Ishikawa (cell line): ENCODE measurements around the gene STX10.

Experiments
- CEBPB ChIP-seq: IDR thresholded peaks from 2 replicates; pipeline ENCODE4 v1.6.1; 2012
- CREB1 ChIP-seq: IDR thresholded peaks from 2 replicates; pipeline ENCODE4 v1.6.1; 2012; ENCODE audit warnings: low read depth
- EGR1 ChIP-seq: IDR thresholded peaks from 2 replicates; pipeline ENCODE4 v1.6.1; 2012
- EP300 ChIP-seq: IDR thresholded peaks from 2 replicates; pipeline ENCODE4 v1.6.1; 2012; ENCODE audit warnings: borderline replicate concordance
- FOXM1 ChIP-seq: IDR thresholded peaks from 2 replicates; pipeline ENCODE4 v1.6.1; 2012; ENCODE audit warnings: low read depth, borderline replicate concordance
- NFIC ChIP-seq: IDR thresholded peaks from 2 replicates; pipeline ENCODE4 v1.6.1; 2012
- RAD21 ChIP-seq: IDR thresholded peaks from 2 replicates; pipeline ENCODE4 v1.6.1; 2012; ENCODE audit warnings: low read depth
- TAF1 ChIP-seq: IDR thresholded peaks from 2 replicates; pipeline ENCODE4 v1.6.1; 2012; ENCODE audit warnings: low read depth, mild to moderate bottlenecking
- TCF12 ChIP-seq: IDR thresholded peaks from 2 replicates; pipeline ENCODE4 v1.6.1; 2012; ENCODE audit warnings: low read depth
- TEAD4 ChIP-seq: IDR thresholded peaks from 2 replicates; pipeline ENCODE4 v1.6.1; 2012
- YY1 ChIP-seq: IDR thresholded peaks from 2 replicates; pipeline ENCODE4 v1.6.1; 2012; ENCODE audit warnings: low read depth
- ZBTB7A ChIP-seq: IDR thresholded peaks from 2 replicates; pipeline ENCODE4 v1.6.1; 2012; ENCODE audit warnings: low read depth
- TF ChIP-seq, protein P1 (sequence below): IDR thresholded peaks from 2 replicates; pipeline ENCODE4 v1.6.1; 2012
- TF ChIP-seq, protein P2 (sequence below): IDR thresholded peaks from 2 replicates; pipeline ENCODE4 v1.6.1; 2012; ENCODE audit warnings: low read depth, mild to moderate bottlenecking
- TF ChIP-seq, protein P3 (sequence below): IDR thresholded peaks from 2 replicates; pipeline ENCODE4 v1.6.1; 2012

Gene STX10

DNA sequence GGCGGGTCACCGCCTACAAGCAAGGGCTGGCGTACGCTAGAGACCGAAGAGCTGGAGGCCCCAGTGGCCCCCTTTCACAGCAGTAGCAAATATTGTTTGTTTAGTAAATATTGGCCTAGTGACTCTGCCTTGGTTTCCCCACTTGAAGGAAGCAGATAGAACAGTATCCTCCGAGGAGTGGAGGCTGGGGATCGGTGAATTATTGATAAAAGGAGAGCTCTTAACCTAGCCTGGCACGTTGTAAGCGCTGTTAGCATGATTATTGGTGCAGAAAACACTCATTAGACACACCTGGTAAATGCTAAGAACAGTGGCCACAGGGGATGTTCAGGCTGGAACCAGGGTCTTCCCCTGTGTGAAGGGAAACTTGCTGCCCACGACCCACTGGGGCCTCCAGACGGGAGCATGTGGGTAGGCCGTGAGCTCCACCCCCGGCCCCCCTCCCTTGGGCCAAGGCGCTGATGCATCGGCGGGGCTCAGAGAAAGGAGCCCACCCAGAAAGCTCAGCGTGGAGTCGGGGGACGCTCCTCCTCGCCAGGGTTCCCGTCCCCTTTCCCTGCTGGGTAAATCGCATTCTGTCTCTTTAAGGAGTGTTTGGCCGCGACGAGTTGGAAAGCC is 2.3 kb upstream of the STX10 start:
- TF ChIP-seq, protein P1, sequence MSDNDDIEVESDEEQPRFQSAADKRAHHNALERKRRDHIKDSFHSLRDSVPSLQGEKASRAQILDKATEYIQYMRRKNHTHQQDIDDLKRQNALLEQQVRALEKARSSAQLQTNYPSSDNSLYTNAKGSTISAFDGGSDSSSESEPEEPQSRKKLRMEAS = peak; percentile 83
- no peak for TF ChIP-seq TAF1

DNA sequence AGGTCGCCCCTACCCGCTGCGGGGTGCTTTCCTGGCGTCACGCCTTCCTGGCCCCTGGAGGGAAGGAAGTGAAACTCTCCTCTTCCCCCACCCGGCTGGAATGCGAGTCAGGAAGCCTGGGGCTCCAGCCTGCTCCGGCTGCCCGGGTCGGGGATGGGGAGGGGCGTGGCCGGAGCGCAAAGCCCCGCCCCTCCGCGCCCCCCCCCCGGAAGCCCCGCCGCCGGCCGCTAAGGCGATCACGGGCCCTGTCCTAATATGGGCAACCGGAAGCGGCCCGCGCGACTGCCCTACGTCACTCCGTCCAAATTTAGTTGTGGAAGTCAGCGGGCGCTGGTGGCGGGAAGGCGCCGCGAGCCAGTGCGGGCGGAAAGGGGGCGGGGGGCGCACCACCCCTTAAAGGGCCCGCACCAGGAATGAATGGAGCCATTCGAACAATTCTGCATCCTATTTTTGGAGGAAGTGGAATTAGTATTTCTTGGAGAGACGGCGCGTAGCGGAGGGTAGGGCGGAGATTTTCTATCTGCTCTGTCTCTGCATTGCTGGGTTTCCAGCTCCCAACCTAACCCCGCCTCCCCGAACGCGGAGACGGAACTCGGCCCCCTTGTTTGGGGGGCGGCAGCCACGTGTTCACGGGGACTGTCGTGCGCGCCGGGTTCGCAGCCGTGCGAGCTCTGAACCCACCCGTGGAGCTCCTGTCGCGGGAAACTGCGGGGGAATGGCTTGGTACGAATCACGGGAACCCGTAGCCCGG is 1.6 kb upstream of the STX10 start:
- TF ChIP-seq, protein P1 = peak; percentile 91
- TF ChIP-seq ZBTB7A (no peak), RAD21 (peak; percentile 10; the same call in 1 of the 2 replicates), TCF12 (peak; percentile 68; the same call in 1 of the 2 replicates), EGR1 (no peak; the same call in 1 of the 2 replicates), FOXM1 (0 out of 2 replicates have a peak, but pooled peaks have one; percentile 33), TEAD4 (peak; percentile 95), NFIC (peak; percentile 61), CREB1 (peak; percentile 44; the same call in 1 of the 2 replicates), CEBPB (no peak), TAF1 (peak; percentile 66; the same call in 1 of the 2 replicates), EP300 (peak; percentile 68; the same call in 1 of the 2 replicates), YY1 (no peak)
- TF ChIP-seq, protein P2, sequence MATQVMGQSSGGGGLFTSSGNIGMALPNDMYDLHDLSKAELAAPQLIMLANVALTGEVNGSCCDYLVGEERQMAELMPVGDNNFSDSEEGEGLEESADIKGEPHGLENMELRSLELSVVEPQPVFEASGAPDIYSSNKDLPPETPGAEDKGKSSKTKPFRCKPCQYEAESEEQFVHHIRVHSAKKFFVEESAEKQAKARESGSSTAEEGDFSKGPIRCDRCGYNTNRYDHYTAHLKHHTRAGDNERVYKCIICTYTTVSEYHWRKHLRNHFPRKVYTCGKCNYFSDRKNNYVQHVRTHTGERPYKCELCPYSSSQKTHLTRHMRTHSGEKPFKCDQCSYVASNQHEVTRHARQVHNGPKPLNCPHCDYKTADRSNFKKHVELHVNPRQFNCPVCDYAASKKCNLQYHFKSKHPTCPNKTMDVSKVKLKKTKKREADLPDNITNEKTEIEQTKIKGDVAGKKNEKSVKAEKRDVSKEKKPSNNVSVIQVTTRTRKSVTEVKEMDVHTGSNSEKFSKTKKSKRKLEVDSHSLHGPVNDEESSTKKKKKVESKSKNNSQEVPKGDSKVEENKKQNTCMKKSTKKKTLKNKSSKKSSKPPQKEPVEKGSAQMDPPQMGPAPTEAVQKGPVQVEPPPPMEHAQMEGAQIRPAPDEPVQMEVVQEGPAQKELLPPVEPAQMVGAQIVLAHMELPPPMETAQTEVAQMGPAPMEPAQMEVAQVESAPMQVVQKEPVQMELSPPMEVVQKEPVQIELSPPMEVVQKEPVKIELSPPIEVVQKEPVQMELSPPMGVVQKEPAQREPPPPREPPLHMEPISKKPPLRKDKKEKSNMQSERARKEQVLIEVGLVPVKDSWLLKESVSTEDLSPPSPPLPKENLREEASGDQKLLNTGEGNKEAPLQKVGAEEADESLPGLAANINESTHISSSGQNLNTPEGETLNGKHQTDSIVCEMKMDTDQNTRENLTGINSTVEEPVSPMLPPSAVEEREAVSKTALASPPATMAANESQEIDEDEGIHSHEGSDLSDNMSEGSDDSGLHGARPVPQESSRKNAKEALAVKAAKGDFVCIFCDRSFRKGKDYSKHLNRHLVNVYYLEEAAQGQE = no peak
- TF ChIP-seq, protein P3, sequence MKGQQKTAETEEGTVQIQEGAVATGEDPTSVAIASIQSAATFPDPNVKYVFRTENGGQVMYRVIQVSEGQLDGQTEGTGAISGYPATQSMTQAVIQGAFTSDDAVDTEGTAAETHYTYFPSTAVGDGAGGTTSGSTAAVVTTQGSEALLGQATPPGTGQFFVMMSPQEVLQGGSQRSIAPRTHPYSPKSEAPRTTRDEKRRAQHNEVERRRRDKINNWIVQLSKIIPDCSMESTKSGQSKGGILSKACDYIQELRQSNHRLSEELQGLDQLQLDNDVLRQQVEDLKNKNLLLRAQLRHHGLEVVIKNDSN = peak; percentile 71

DNA sequence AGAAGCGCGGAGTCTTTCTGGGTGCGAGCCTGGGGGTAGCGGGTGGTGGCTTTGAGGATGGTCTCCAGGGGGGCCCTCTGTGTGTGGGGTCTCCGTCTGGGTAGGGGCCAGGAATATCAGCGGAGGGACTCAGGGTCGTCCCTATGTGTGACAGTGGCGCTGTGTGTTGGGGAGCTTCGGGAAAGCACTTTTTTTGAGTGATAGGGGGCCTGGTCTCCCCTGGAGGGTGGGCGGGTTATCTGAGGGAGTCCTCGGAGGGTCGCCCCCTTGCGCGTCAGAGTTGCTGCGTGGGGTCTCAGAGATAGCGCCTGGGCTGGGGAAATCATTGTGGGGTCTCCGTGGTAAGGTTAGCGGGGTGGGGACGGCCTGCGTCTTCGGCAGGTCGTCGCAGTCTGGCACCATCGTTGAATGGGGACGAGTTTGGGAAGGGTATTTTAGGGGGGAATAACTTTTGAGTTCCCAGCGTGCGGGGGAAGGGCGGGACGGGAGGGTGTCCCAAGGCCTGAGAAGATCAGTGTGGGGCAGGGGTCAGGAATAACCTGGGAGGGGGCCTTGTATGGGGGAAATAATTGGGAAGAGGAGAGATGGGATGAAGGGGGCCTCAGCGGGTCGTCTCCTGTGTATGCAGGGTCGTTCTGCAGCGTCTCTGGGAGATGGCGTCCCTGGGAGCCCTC is 893 bp upstream of the STX10 start:
- TF ChIP-seq, protein P1 = 0 out of 2 replicates have a peak, but pooled peaks have one; percentile 2
- TF ChIP-seq YY1 (peak; percentile 58; the same call in 1 of the 2 replicates), ZBTB7A (peak; percentile 96; the same call in 1 of the 2 replicates), EGR1 (no peak)

DNA sequence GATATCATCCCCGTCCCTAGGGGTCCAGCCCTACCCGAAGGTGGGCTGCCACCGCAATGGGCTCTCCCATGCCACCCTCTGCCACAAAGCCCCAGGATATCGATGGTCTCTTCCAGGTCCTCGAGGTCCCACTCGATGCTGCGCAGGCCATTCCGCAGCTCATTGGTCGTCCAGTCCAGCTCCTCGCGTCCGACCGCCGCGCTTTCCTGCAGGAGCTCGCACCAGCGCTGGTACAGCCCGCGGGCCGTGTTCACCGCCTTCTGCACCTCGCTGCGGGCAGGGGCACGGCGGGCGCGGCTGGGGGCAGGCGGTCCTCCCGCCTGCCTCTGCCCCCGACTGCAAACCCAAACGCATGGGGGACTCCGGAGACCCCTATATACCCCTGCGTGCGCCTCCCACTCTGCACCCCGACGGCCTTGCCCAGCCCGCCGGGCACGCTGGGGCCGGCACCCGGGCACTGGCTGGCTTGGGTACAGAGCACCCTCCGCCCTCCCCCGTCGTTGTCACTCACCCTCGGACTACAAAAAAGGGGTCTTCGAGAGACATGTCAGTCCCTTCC is 468 bp downstream of the STX10 start:
- TF ChIP-seq, protein P2 = no peak
- TF ChIP-seq CREB1 = no peak
- peak; percentile 64; the same call in 1 of the 2 replicates for TF ChIP-seq ZBTB7A
- no peak; the same call in 1 of the 2 replicates for TF ChIP-seq EP300
- TF ChIP-seq NFIC = no peak
- TF ChIP-seq RAD21 = no peak
- TF ChIP-seq, protein P3 = no peak
- no peak for TF ChIP-seq TEAD4

DNA sequence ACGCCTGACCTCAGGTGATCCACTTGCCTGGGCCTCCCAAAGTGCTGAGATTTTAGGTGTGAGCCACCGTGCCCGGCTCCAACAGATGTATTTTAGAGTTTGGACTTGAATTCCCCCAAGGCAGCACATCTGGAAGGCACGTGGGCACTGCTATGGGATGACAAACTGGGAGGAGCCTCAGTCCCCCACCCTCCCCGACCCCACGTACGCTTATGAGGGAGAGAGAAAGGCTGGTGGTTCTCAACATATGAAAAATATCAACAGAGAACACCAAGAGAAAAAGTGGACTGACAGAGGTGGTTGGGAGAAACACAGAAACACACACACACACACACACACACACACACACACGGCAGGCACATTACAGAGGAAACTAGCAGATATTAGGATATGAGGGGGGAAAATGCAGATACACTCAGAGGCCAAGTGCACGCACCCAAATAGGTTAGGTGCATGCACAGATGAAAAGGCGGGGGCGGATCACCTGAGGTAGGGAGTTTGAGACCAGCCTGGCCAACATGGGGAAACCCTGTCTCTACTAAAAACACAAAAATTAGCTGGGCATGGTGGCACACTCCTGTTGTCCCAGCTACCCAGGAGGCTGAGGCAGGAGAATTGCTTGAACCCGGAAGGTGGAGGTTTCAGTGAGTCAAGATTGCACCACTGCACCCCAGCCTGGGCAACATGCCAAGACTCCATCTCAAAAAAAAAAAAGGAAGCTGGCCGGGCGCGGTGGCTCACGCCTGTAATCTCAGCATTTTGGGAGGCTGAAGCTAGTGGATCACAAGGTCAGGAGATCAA is 3.2 kb downstream of the STX10 start:
- TF ChIP-seq NFIC (0 out of 2 replicates have a peak, but pooled peaks have one; percentile 12), EGR1 (no peak), YY1 (no peak)
- TF ChIP-seq, protein P2 = no peak
